ENCODE measurements around the gene RNF14.

RNF14 gene

DNA sequence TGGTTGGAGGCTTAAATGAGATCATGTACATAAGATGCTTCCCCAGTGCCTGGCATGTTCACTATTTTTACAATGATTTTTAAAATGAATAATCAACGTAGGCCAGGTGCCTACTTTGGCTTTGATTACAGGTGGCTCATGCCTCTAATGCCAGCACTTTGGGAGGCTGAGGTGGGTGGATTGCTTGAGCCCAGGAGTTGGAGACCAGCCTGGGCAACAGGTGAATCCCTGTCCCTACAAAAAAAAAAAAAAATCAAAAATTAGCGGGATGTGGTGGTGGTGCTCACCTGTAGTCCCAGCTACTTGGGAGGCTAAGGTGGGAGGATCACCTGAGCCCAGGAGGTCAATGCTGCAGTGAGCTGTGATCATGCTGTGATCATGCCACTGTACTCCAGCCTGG, 20.1 kb upstream of the RNF14 start:
- DNase-seq, result no peak

- no peak for DNase-seq
Measured at GRCh38 chr5:141949511-141949910, 19.4 kb upstream of the RNF14 start.

GRCh38 chr5:141950207-141951005, 18.5 kb upstream of the RNF14 start:
- no peak for DNase-seq

- no peak for DNase-seq
Measured at GRCh38 chr5:141951332-141951781, 17.5 kb upstream of the RNF14 start.

- DNase-seq, result no peak
Measured at GRCh38 chr5:141952020-141952419, 16.9 kb upstream of the RNF14 start.

DNA sequence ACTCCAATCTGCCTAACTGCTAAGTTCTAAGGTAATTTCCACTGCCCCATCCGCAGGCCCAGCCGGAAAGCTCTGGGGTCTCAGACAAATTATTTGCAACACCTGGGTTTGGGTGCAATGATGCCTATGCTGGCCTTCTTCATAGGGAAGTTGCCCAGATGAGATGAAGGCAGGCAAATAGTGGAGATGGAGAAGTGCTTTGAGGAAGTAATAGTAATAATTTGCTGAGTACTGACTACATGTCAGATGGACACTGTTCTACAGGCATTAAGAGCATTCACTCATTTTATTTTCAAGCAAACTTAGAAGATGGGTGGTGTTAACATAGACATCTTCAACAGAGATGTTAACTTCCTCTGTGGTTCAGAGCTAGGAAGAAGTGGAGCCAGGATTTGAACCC, 14.7 kb upstream of the RNF14 start:
- DNase-seq, result no peak

DNA sequence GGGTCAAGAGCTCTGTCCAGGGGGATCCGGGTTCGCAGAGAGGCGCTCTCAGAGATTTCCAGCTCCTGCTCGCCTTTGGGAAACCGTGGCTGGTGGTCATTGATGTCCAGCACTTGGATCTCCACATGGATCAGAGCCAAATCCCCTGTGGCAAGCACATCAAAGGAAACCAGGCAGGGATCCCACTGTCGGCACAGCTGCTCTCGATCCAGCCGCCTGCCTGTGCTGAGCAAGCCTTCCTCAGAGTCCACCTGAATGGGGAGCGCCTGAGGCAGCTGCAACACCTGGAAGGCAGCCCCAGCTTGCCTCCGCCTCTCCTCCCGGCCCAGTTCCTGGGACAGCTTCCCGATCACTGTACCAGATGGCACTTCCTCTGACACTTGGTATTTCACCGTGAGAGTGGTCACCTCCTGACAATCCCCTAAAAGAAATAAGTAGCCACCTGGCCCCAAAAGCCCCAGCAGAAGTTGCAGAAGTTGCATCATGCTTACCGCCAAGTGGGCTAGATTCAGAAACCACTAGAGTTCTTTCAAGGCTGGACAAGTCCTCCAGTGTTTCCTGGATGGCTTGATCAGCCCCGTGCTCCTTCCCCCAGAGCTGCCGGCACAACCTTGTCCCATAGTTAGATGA, 11.4 kb upstream of the RNF14 start:
- no peak for DNase-seq

- no peak for DNase-seq
Measured at GRCh38 chr5:141958113-141958512, 10.8 kb upstream of the RNF14 start, which contains the start of gene PCDH12. PCDH12 (minus strand) TSS chr5:141958202; CDS start chr5:141957851, 351 bp downstream.

DNA sequence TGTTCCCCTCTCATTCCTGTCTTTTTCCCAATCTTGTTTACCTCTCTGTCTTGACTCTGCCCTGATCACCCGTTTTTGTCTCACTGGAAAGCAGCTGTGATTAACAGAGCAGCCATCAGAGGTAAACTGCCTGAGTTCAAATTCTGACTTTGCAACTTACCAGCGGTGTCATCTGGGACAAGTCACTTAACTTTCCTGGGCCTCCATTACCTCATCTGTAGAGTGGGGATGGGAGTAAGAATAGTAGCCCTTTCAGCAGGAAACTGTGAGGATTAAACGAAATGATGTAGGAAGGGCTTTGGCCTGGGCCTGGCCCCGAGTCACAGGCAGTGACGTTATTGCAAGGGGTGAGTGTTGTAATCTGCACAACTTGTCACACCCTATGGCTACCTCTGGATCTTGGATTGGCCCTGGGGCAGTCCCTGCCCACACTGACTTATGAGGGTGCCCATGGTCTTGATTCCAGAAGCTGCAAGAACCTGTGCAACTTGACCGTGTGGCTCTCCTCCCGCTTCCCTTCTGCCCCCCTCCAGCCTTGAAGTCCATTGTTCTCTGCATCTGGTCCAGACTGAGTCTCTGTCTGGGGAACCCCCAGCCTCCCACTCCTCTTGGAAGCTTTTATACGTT, 10.2 kb upstream of the RNF14 start:
- no peak for DNase-seq

DNA sequence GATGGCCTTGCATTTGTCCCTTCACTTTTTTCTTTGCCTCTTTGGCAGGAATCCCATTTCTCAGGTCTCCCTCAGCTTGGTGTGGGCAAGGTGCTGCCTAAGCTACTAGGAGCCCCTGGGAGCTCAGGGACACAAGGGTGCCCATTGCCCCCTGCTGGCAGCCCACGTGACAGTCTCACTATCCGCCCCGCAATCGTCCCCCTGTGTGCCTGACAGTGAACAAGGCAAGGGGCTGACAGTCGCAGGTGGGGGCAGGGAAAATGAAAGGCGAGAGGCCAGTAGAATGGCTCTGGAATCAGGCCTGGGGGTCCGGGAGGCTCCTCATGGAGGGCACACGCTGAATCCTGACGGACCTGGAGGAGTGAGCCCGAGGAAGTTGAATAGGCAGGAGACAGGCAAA, 8.9 kb upstream of the RNF14 start:
- DNase-seq, result peak; percentile 36

GRCh38 chr5:141960449-141961323, 8.2 kb upstream of the RNF14 start:
- peak; percentile 94 for DNase-seq

DNA sequence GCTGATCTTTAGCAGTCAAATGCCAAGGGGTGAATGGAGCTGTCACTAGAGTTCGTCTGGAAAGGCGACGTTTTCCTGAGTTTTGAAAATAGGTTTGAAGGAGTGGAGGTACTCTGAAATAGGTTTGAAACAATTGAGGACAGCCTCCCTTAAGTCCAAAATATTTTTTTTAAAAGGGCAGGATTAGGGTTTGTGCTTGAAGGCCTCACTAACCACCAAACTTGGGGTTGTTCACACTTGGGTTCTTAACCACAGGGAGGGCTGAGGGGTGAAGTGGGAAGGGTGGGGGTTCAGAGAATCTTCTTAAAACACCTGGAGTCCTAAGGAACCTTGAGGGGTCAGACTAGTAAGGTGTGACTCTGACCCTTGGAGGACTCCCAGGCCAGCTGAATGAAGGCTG, 7.4 kb upstream of the RNF14 start:
- DNase-seq, result no peak

GRCh38 chr5:141963701-141964100, 5.2 kb upstream of the RNF14 start:
- DNase-seq, result no peak

- DNase-seq, result no peak
Measured at GRCh38 chr5:141965071-141965470, 3.8 kb upstream of the RNF14 start.

DNA sequence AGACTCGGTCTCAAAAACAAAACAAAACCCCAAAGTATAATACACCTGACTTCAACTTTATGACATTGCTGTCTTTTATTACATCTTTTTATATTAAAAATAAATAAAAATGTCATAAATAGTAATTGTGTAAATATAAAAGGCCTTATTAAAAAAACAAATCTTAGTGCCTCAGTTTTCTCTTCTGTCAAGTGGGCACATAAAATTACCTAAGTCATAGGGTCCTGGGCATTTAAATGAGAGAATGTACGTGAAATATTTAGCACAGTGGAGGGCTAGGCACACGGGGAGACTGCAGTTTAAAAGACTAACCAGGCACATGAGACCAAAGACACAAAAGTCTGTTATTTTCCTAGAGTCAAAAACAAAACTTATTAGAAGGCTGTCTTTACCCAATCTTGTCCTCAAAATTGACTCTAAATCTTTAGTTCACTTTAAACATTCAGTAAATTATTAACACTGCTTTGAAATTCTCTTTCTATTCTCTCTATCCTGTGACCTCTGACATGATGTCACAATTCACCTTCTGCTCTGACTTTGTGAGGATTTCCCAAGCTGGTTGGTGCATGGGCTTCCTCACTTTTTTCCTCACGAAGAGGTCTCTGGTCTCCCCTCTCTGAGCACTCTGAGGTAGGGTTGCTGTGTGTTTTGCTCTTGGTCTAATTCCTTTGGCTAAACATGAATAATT, 2.5 kb upstream of the RNF14 start:
- DNase-seq, result no peak

DNA sequence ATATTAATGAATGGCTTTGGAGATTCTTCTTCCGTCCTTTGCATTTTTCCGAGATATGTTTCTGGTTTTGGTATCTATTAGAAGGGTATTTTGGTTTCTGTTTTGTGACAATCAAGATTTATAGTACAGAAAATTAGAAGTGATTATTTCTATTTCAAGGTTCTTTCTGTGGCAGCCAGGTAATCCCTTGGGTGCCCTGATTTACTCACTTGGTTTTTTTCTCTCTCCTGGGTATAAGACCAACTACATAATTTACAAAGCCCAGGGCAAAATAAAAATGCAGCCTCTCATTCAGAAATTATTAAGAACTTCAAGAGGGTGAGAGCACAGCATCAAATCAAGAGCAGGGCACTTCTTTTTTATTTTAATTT, 2.0 kb upstream of the RNF14 start:
- DNase-seq, result no peak

GRCh38 chr5:141969783-141970771, 1.2 kb downstream of the RNF14 start:
- peak; percentile 96 for DNase-seq

DNA sequence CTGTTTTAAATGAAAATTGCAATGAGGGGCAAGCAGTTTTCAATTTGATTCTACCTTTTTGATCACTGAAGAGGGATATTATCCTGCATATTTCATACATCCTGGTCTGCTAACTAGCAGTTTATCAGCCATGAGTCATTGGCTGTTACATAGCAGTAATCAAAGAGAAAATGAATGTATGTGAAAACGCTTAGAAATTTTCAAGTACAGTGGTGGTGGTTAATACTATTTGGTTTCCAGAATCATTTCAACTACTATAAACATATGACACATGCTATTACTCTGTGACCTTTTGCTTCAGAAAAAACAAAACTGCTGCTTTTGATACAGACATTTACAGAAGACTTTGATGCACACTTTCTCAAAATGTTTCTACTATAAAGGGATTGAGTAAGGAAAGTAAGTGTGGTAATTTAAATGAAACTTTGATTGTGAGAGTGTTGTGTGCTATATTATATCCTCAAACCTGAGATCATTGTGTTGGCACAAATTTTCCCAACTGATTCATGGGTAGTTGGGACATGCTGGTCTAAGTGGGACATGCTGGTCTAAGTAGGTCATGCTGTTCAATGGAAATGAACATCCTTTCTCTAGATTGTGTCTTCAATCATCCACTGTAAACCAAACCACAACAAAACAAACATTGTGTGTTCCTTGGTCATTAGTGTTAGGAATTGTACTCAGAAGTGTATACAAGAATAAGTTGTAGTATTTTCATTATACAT, 5.1 kb downstream of the RNF14 start:
- no peak for DNase-seq

DNA sequence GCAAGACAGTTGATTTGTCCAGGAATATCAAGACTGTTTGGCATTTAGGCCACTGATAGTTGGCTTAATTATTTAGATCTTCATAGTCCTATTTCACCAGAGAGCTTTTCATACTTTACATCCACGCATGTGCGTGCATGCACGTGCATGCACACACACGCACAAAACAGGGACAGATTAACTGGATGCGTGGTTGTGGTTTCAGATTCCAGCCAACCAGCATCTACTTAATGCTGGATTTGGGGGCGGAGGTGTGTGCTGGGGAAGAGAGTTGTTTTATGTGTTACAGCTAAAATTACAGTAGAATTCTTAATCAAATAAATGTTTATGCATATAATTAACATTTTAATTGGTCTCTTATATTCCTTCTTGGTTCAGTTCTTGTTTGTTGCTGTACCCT, 7.3 kb downstream of the RNF14 start:
- DNase-seq, result no peak

- DNase-seq, result no peak
Measured at GRCh38 chr5:141978389-141978788, 9.5 kb downstream of the RNF14 start.
